ENCODE results near the gene PLEKHO2. TPM values are rescaled to one million over a fixed set of nuclear protein-coding genes. Genes with fewer than 3 reads are reported as not detected.
A peak's percentile ranks its signal among the peaks of the same experiment; 100 is the strongest.

The PLEKHO2 gene
- polyA plus RNA-seq, 2 of the 4 experiments (the other 2 are of a cell fraction): 2.8 to 3.9 TPM

GRCh38 chr15:64856429-64857145 is 14.9 kb downstream of the PLEKHO2 start:
- WGBS (ENCODE audit: missing lambda C conversion rate): 63% methylated on average over 5 of the region's 5 CpGs
- TF ChIP-seq USF2 (IDR thresholded peaks at IDR 0.05): peak; percentile 52; the same call in 1 of the 2 replicates
- TF ChIP-seq MAX (IDR thresholded peaks at IDR 0.05): no peak
- H3K4me3 ChIP-seq: no peak overlapping the region
- peak overlapping the region; percentile 31 to 63; a peak in 4 of 6 replicates for H3K27ac ChIP-seq
- H3K4me2 ChIP-seq: 0 out of 3 replicates have a peak overlapping the region, but pooled peaks have one; percentile 9
- CTCF ChIA-PET: interaction anchor here (0.7 to 2.9 kb wide), 10 partner anchors 8 to 73 kb away, joined by 3 to 16 read pairs (median 4); no protein-coding TSS in a partner anchor
- POLR2A ChIA-PET: no interaction called here
- ATAC-seq (peak in 1 of 2 experiments; percentile 63; a peak in 3 of 6 replicates), FAIRE-seq (no peak), DNase-seq (ENCODE audit: low read depth in 1 of 2, low spot score in 1 of 2) (peak in 1 of 2 experiments; percentile 38)
- peaks cover 30% of the 10 kb centered on the region for H3K4me1 ChIP-seq
- H3K9me3 ChIP-seq: no peaks in the 10 kb centered on the region

GRCh38 chr15:64857421-64857820 is 15.7 kb downstream of the PLEKHO2 start:
- ChIA-PET CTCF (interaction anchor here (0.6 to 2.9 kb wide), 11 partner anchors 8 to 422 kb away, joined by 3 to 16 read pairs (median 4); no protein-coding TSS in a partner anchor), POLR2A (no interaction called here)
- TF ChIP-seq RFX5 (IDR thresholded peaks at IDR 0.05) (no peak), SREBF2 (IDR thresholded peaks at IDR 0.05) (no peak), CHD2 (IDR thresholded peaks at IDR 0.05; ENCODE audit: low read length, partially characterized antibody) (no peak), HEYL (CRISPR knock-in tag; IDR thresholded peaks at IDR 0.05) (no peak), TP53 (CRISPR knock-in tag; IDR thresholded peaks at IDR 0.05) (no peak), CBX8 (IDR thresholded peaks at IDR 0.05) (no peak), RCOR1 (IDR thresholded peaks at IDR 0.05; ENCODE audit: low read depth, low read length) (no peak), PHF8 (IDR thresholded peaks at IDR 0.05; ENCODE audit: borderline replicate concordance, low read depth) (no peak), TFCP2L1 (CRISPR knock-in tag; IDR thresholded peaks at IDR 0.05) (no peak), KDM1A (IDR thresholded peaks at IDR 0.05; ENCODE audit: low read depth) (no peak), NFE2L2 (conservative IDR thresholded peaks at IDR 0.05; ENCODE audit: low read length) (no peak), GATA3 (IDR thresholded peaks at IDR 0.05; ENCODE audit: borderline replicate concordance) (no peak), NR3C1 (IDR thresholded peaks at IDR 0.05) (no peak), JUN (IDR thresholded peaks at IDR 0.05) (no peak), ZSCAN20 (CRISPR knock-in tag; IDR thresholded peaks at IDR 0.05) (no peak), HOXB5 (CRISPR knock-in tag; IDR thresholded peaks at IDR 0.05) (no peak), ZNF302 (CRISPR knock-in tag; IDR thresholded peaks at IDR 0.05) (no peak), MYC (IDR thresholded peaks at IDR 0.05; ENCODE audit: borderline replicate concordance, low read length) (no peak)
- Histone ChIP-seq H3K27ac (peak overlapping the region; percentile 31 to 63; a peak in 4 of 6 replicates), H3K4me2 (no peak overlapping the region), H3K9me3 (no peaks in the 10 kb centered on the region), H3K4me3 (no peak overlapping the region), H3K4me1 (peaks cover 23% of the 10 kb centered on the region)
- DNase-seq (ENCODE audit: low read depth in 1 of 2, low spot score in 1 of 2) (no peak), FAIRE-seq (no peak), ATAC-seq (peak in 1 of 2 experiments; percentile 31; a peak in 2 of 6 replicates)
- 79% methylated on average over 4 of the region's 4 CpGs for WGBS (ENCODE audit: missing lambda C conversion rate)

GRCh38 chr15:64858021-64858575 is 16.4 kb downstream of the PLEKHO2 start:
- Histone ChIP-seq H3K27ac (peak overlapping the region in 1 of 2 experiments; percentile 63; a peak in 1 of 6 replicates), H3K4me3 (no peak overlapping the region), H3K9me3 (no peaks in the 10 kb centered on the region), H3K4me2 (no peak overlapping the region), H3K4me1 (peaks cover 23% of the 10 kb centered on the region)
- no peak for ATAC-seq
- TF ChIP-seq PHF8 (IDR thresholded peaks at IDR 0.05; ENCODE audit: borderline replicate concordance, low read depth) (no peak), SMC3 (IDR thresholded peaks at IDR 0.05) (no peak), EP300 (IDR thresholded peaks at IDR 0.05) (no peak), FOXS1 (CRISPR knock-in tag; IDR thresholded peaks at IDR 0.05) (no peak), E2F6 (IDR thresholded peaks at IDR 0.05; ENCODE audit: borderline replicate concordance, low read depth) (no peak)
- POLR2A ChIA-PET: no interaction called here
- WGBS (ENCODE audit: missing lambda C conversion rate): 83% methylated on average over 6 of the region's 6 CpGs
- DNase-seq (ENCODE audit: low read depth in 1 of 2, low spot score in 1 of 2): no peak
- no peak for FAIRE-seq
- CTCF ChIA-PET: interaction anchor here (0.6 to 2.9 kb wide), 8 partner anchors 14 to 423 kb away, joined by 3 to 16 read pairs (median 4); no protein-coding TSS in a partner anchor
